Kidney (tissue), 14 donors: ENCODE data around the gene NKX3-2. TPM values are rescaled to one million over a fixed set of nuclear protein-coding genes. Genes with fewer than 3 reads are reported as not detected.

Source experiments
- DNase-seq, 5 donors: peaks; one replicate each; pipeline ENCODE4 v3.0.0-alpha.2; 2013 to 2020
- FAIRE-seq: peaks from 2 replicates; lab custom pipeline; 2012; peaks lifted over from hg19 to GRCh38; lab: Jason Lieb, UNC
- H3K27ac ChIP-seq, 2 donors: one replicate each; pipeline ENCODE4 v1.7.0; 2013; ENCODE audit warnings: low read depth in 2 of 2, low read length in 2 of 2, inconsistent platforms in 1 of 2
- H3K27me3 ChIP-seq: one replicate; pipeline ENCODE4 v1.7.1; 2013; ENCODE audit warnings: low read length, inconsistent platforms; ENCODE audit not compliant: control insufficient read depth, insufficient read depth
- H3K36me3 ChIP-seq, 3 donors: one replicate each; pipeline versions ENCODE4 v1.7.0 to v1.7.1; 2013; ENCODE audit warnings: low read length in 3 of 3, control low read depth in 1 of 3, inconsistent platforms in 1 of 3; ENCODE audit not compliant: insufficient read depth in 3 of 3, control insufficient read depth in 2 of 3
- H3K4me1 ChIP-seq, 3 donors: one replicate each; pipeline versions ENCODE4 v1.7.0 to v1.7.1; 2013; ENCODE audit warnings: low read length in 3 of 3, inconsistent platforms in 1 of 3, low read depth in 1 of 3; ENCODE audit not compliant: control insufficient read depth in 2 of 3, insufficient read depth in 2 of 3
- H3K4me3 ChIP-seq, 3 donors: one replicate each; pipeline versions ENCODE4 v1.7.0 to v1.8.1; 2013; ENCODE audit warnings: low read length in 3 of 3, control low read depth in 1 of 3, inconsistent platforms in 1 of 3
- H3K9ac ChIP-seq, 3 donors: one replicate each; pipeline versions ENCODE4 v1.7.0 to v1.7.1; 2013; ENCODE audit warnings: low read length in 3 of 3, control low read depth in 1 of 3, inconsistent platforms in 1 of 3
- H3K9me3 ChIP-seq, 3 donors: one replicate each; pipeline versions ENCODE4 v1.7.0 to v1.7.1; 2013; ENCODE audit warnings: low read length in 3 of 3, control low read depth in 1 of 3, inconsistent platforms in 1 of 3; ENCODE audit not compliant: control insufficient read depth in 2 of 3, insufficient read depth in 1 of 3
- CTCF ChIP-seq: IDR thresholded peaks from 3 replicates; pipeline ENCODE4 v1.5.1; 2012; ENCODE audit warnings: mild to moderate bottlenecking, moderate library complexity, borderline replicate concordance; ENCODE audit not compliant: insufficient read depth; ENCODE audit errors: extremely low read depth
- intact Hi-C: fragments of 100-400 bp; cut with DNase I; formaldehyde crosslinking; loops from one replicate; pipeline ENCODE4 v1.11.1; 2022
- polyA plus RNA-seq: library from polyadenylated mRNA; stranded (reverse); fragments of 350-450 nt; fragmentation: Illumina TruSeq; extraction: RNeasy Lipid Tissue Mini Kit (QIAGEN cat#74804); gene quantifications from one replicate; pipeline ENCODE4 v1.2.3, GENCODE V29; 2014; ENCODE audit warnings: low read depth, low replicate concordance; ENCODE audit not compliant: insufficient read depth
- total RNA-seq: library from RNA; stranded (reverse); fragmentation: NEBNext Ultra II Directional; extraction: Animal tissue kit (Norgen Biotek cat#: 25700); gene quantifications from one replicate; pipeline ENCODE4 v1.2.1, GENCODE V29; 2021
- donor health status: control.
- donor health status: control.
- donor health status: control.
- donor health status: control.
- donor health status: control.
- donor health status: DM: yes; HTN: yes; CAD: no.
- donor health status: Normal renal cell carcinoma (clear cell type).

NKX3-2 gene
- total and polyA plus RNA-seq, 2 donors from 2014 or later: 0.17 TPM; not detected in 1

GRCh38 chr4:13544606-13545393 lies 492 bp upstream of the NKX3-2 start:
- intact Hi-C loops: loop anchor here (10.0 kb wide), 1 partner anchor 690 kb away; no protein-coding TSS in a partner anchor
- Histone ChIP-seq H3K9ac (no peak overlapping the region), H3K9me3 (peaks cover 0 to 4% (median 0%) of the 10 kb centered on the region in 3 donors), H3K27me3 (peaks cover 69% of the 10 kb centered on the region), H3K4me3 (peak overlapping the region; percentile 40 to 51 (median 43)), H3K27ac (no peak overlapping the region), H3K36me3 (no peaks in the 10 kb centered on the region), H3K4me1 (peaks cover 2 to 19% (median 6%) of the 10 kb centered on the region in 3 donors)
- FAIRE-seq (no peak), DNase-seq (peak; percentile 87 to 91 (median 89))
- no peak for TF ChIP-seq CTCF

GRCh38 chr4:13543032-13543838 lies 1.1 kb downstream of the NKX3-2 start:
- FAIRE-seq: no peak
- H3K9ac ChIP-seq: no peak overlapping the region
- H3K27me3 ChIP-seq: peaks cover 73% of the 10 kb centered on the region
- intact Hi-C loops: loop anchor here (10.0 kb wide), 1 partner anchor 688 kb away; no protein-coding TSS in a partner anchor
- H3K36me3 ChIP-seq: no peaks in the 10 kb centered on the region
- no peak overlapping the region for H3K4me3 ChIP-seq
- no peaks in the 10 kb centered on the region for H3K9me3 ChIP-seq
- no peak for TF ChIP-seq CTCF
- no peak overlapping the region for H3K27ac ChIP-seq
- peak in 3 of 5 donors; percentile 6 to 51 (median 17) for DNase-seq
- peaks cover 2 to 21% (median 6%) of the 10 kb centered on the region in 3 donors for H3K4me1 ChIP-seq

DNA sequence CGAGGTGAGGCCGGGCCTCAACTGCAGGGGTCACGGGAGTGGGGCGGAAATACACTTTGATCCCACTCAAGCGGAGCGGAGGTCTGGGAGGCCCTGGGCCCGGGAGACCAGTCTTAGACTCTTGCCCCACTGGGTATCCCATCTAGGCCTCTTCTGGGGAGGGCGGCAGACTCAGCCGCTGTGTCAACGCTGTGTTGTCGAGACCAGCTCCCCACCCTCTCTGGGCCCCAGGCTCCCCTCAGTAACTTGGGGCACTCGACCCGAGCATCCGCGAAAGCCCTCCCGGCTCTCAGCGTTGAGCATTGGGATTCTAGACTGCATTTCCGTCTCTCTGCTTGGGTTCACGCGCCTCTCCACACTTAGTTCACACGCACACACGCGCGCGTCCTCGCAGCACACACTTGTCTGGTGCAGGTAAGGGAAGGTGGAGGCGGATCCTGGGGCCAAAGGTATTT lies 1.7 kb downstream of the NKX3-2 start:
- FAIRE-seq (no peak), DNase-seq (peak in 4 of 5 donors; percentile 9 to 62 (median 36))
- Histone ChIP-seq H3K4me3 (no peak overlapping the region), H3K27ac (no peak overlapping the region), H3K9me3 (no peaks in the 10 kb centered on the region), H3K36me3 (no peaks in the 10 kb centered on the region), H3K4me1 (peaks cover 2 to 21% (median 6%) of the 10 kb centered on the region in 3 donors), H3K9ac (no peak overlapping the region), H3K27me3 (peaks cover 77% of the 10 kb centered on the region)
- no peak for TF ChIP-seq CTCF
- intact Hi-C loops: loop anchor here (10.0 kb wide), 1 partner anchor 688 kb away; no protein-coding TSS in a partner anchor
